AG04450 (cell line): ENCODE results near the gene TRPC4AP. TPM values are rescaled to one million over a fixed set of nuclear protein-coding genes. Genes with fewer than 3 reads are reported as not detected.

ENCODE experiments used
- CTCF ChIA-PET: fragments of 300-600, 350-600 bp; formaldehyde crosslinking; extraction: SDS; loops from one replicate; lab custom pipeline; 2022; ENCODE audit warnings: antibody characterized with exemption, inconsistent platforms; lab: Charles Lee
- POLR2A ChIA-PET: fragments of 350-600 bp; formaldehyde crosslinking; extraction: SDS; loops from one replicate; lab custom pipeline; 2021; ENCODE audit warnings: antibody characterized with exemption, inconsistent platforms; lab: Yijun Ruan, JAX
- DNase-seq: peaks from one replicate; pipeline ENCODE4 v3.0.0-alpha.2; 2011; ENCODE audit warnings: low read depth, low spot score
- H3K27ac ChIP-seq: one replicate; pipeline ENCODE4 v1.5.1; 2012; ENCODE audit warnings: low read depth, low read length, control low read depth
- H3K27me3 ChIP-seq: one replicate; pipeline ENCODE4 v1.6.0; 2012; ENCODE audit warnings: low read length; ENCODE audit not compliant: control insufficient read depth, insufficient read depth
- H3K4me3 ChIP-seq: 2 replicates; pipeline ENCODE4 v1.5.1; 2011; ENCODE audit warnings: mild to moderate bottlenecking, low read depth, low read length, control low read depth
- H3K9me3 ChIP-seq: 2 replicates; pipeline ENCODE4 v1.5.1; 2012; ENCODE audit warnings: low read length; ENCODE audit not compliant: control insufficient read depth, insufficient read depth
- polyA plus RNA-seq: library from polyadenylated mRNA; depleted of rRNA; stranded (reverse); fragments of >200 nt; gene quantifications from 2 replicates; pipeline ENCODE4 v1.2.3, GENCODE V29; 2011
- TF ChIP-seq, protein P1 (sequence below): IDR thresholded peaks from 2 replicates; pipeline ENCODE4 v1.5.1; 2011; ENCODE audit warnings: low read depth, low read length, control low read depth, inconsistent platforms

Gene TRPC4AP
- polyA plus RNA-seq, 1 experiment, result 85.4 TPM

DNA sequence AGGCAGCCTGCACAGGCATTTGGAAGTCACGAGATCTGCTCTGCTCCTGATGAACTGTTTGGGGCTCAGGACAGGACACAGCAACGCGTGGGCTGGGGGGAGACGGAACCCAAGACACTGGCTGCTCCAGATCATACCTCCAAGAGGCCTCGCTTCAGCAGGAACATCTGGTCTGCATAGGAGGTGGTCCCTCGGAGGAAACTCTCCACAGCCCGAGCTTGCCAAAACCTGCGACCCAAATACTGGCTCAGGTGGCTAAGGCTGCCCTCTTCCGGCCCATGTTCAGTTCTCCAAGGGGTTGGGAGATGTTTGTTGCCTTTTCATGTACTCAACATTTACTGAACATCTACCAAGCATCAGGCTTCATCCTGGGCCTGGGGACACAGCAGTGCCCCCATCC is 85.2 kb downstream of the TRPC4AP start:
- POLR2A ChIA-PET, result no interaction called here
- H3K9me3 ChIP-seq, result no peaks in the 10 kb centered on the region
- DNase-seq, result no peak
- H3K27me3 ChIP-seq, result no peaks in the 10 kb centered on the region
- H3K4me3 ChIP-seq, result no peak overlapping the region
- H3K27ac ChIP-seq, result peak overlapping the region; percentile 39
- CTCF ChIA-PET, result interaction anchor here (0.9 kb wide), 1 partner anchor 261 kb away, joined by 4 read pairs; no protein-coding TSS in a partner anchor
- TF ChIP-seq, protein P1, sequence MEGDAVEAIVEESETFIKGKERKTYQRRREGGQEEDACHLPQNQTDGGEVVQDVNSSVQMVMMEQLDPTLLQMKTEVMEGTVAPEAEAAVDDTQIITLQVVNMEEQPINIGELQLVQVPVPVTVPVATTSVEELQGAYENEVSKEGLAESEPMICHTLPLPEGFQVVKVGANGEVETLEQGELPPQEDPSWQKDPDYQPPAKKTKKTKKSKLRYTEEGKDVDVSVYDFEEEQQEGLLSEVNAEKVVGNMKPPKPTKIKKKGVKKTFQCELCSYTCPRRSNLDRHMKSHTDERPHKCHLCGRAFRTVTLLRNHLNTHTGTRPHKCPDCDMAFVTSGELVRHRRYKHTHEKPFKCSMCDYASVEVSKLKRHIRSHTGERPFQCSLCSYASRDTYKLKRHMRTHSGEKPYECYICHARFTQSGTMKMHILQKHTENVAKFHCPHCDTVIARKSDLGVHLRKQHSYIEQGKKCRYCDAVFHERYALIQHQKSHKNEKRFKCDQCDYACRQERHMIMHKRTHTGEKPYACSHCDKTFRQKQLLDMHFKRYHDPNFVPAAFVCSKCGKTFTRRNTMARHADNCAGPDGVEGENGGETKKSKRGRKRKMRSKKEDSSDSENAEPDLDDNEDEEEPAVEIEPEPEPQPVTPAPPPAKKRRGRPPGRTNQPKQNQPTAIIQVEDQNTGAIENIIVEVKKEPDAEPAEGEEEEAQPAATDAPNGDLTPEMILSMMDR, result no peak

DNA sequence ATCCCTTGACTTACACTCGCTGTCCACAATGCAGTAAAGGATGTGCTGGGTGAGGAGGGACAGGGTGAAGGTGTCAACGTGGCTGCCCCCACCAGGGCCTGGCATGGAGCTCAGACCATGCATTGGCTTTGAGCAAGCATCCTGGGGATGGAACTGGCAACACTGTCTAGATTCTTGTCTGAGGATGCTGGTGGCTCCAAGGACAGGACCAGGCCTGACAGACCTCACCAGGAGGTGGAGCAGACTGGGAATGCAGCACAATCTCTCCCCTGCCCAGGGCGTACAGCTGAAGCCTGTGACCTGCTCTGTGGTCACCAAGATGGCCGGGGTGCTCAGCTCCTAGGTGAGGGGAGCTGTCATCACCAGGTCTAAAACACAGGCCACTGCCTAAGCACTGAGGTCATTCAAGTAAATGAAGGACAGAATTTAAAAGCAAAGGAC is 86.1 kb downstream of the TRPC4AP start:
- ChIA-PET POLR2A (no interaction called here), CTCF (no interaction called here)
- no peak for DNase-seq
- no peak overlapping the region for H3K4me3 ChIP-seq
- no peaks in the 10 kb centered on the region for H3K9me3 ChIP-seq
- H3K27ac ChIP-seq, result no peak overlapping the region
- no peaks in the 10 kb centered on the region for H3K27me3 ChIP-seq
- TF ChIP-seq, protein P1, result no peak

DNA sequence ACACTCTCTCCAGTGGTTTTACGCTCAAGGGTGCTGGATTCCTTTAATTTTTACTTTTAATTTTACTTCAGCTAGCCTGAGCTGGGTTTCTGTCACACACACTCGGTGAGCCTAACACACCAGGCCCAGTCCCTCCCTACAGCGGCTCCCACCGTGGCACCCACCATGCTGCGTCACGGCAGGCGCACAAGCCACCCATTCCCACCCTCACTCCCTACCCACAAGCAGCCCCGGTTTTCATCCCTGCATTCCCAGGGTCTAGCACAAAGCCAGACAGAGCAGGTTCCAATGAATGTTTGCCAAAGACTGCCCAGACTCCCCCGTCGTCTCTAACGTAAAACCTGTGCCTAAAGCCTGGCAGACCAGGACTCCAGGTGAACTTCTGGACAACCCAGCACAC is 86.6 kb downstream of the TRPC4AP start:
- ChIA-PET CTCF (no interaction called here), POLR2A (no interaction called here)

DNA sequence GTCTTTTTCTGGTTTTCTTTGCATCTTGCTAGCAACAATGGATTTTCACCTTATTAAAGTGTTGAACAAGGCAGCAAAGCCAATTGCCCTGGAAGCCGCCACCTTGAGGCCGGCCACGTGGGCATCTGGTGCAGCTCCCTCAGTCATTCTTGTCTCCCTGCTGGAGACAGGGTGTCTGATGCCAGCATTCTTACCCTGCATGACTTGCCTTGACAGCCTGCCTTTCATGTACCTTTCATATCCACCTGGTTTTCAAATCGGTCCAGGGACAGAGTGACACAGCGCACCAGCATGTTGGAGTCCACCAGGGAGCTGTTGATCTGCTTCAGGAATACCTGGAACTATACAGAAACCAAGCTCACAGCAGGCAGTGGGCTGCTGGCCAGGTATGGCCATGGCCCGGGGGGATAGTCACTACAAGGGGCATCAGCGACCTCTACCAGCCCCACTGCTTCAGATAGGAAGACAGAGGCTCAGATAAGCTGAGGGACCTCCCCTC is 87.1 kb downstream of the TRPC4AP start:
- ChIA-PET CTCF (no interaction called here), POLR2A (no interaction called here)
- DNase-seq, result no peak
- Histone ChIP-seq H3K4me3 (no peak overlapping the region), H3K9me3 (no peaks in the 10 kb centered on the region), H3K27me3 (no peaks in the 10 kb centered on the region), H3K27ac (no peak overlapping the region)
- TF ChIP-seq, protein P1, result no peak

More for the DNA sequence above, 86.6 kb downstream of the TRPC4AP start:
- no peak for DNase-seq
- TF ChIP-seq, protein P1, result no peak
- H3K9me3 ChIP-seq, result no peaks in the 10 kb centered on the region
- H3K4me3 ChIP-seq, result no peak overlapping the region
- H3K27me3 ChIP-seq, result no peaks in the 10 kb centered on the region
- H3K27ac ChIP-seq, result no peak overlapping the region

DNA sequence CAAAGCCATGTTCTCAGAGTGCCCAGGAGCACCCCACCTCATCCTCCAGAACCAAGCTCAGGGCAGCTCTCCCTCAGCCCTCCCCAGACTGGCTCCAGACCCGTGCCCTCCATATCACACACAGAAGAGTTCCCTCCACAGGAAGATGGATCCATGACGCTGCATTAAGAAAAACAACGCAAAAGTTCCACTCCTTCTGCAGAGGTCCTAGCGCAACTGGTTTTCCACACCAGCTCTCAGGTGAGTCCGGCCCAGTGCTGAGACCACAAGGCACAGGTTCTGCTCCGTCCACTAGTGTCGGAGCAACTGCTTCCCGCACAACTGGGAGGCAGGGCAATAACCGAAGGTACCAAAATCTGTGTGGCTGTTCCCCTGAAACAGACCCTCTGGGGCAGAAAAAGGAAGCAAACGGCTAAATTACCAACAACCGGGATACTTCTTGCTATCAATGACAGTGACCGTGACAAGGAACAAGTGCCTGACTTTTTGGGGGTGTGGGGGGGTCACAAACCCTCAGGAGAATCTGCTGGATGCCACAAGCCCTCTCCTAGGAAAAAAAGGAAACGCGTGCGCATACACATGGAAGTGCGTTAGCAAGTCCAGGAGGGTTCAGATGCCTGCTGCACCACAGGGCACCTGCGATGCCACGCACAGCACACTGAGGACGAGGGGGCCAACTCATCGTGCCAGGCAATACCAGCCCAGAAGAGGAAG is 87.7 kb downstream of the TRPC4AP start:
- CTCF ChIA-PET, result no interaction called here
- no peak for DNase-seq
- no peaks in the 10 kb centered on the region for H3K27me3 ChIP-seq
- TF ChIP-seq, protein P1, result no peak
- no peak overlapping the region for H3K27ac ChIP-seq
- H3K4me3 ChIP-seq, result no peak overlapping the region
- POLR2A ChIA-PET, result interaction anchor here (0.6 kb wide), 1 partner anchor 82 kb away, joined by 3 read pairs; no protein-coding TSS in a partner anchor
- no peaks in the 10 kb centered on the region; the same call in 1 of the 2 replicates for H3K9me3 ChIP-seq
